IMR-90 (cell line): ENCODE measurements around the gene TMEM170A. TPM values are rescaled to one million over a fixed set of nuclear protein-coding genes. Genes with fewer than 3 reads are reported as not detected.

Experiments used
- ATAC-seq: fragments of 200-7000 bp; cut with Tn5 transposase; 2 replicates; pipeline ENCODE4 v1.9.1; 2020; ENCODE audit warnings: low read depth, mild to moderate bottlenecking, moderate library complexity
- BruUV-seq: library from RNA; stranded (reverse); fragments of 400-500 nt; replicated peaks from 2 replicates; lab custom pipeline; 2021; lab: Mats Ljungman, UMichigan
- CTCF ChIA-PET: fragments of 300-600 bp; formaldehyde crosslinking; extraction: SDS; loops from one replicate; lab custom pipeline; 2021; ENCODE audit warnings: antibody characterized with exemption; lab: Yijun Ruan, JAX
- POLR2A ChIA-PET: fragments of 300-600 bp; sonication (Branson Sonifier 250); formaldehyde crosslinking; loops from one replicate; lab custom pipeline; 2022; ENCODE audit warnings: antibody characterized with exemption; ENCODE audit not compliant: unreplicated experiment; lab: Charles Lee
- DNase-seq: peaks from one replicate; pipeline ENCODE4 v3.0.0; 2013
- H2AFZ ChIP-seq: replicated peaks from 2 replicates; pipeline ENCODE3; 2013; ENCODE audit warnings: low read length, mild to moderate bottlenecking; ENCODE audit not compliant: poor library complexity
- H2AK5ac ChIP-seq: 2 replicates; pipeline ENCODE4 v1.6.1; 2013; ENCODE audit warnings: low read depth, low read length, inconsistent platforms
- H2AK9ac ChIP-seq: replicated peaks from 2 replicates; pipeline ENCODE3; 2013; ENCODE audit warnings: mild to moderate bottlenecking, low read depth, low read length, moderate library complexity; ENCODE audit not compliant: poor library complexity
- H2BK120ac ChIP-seq: 2 replicates; pipeline ENCODE4 v1.6.1; 2013; ENCODE audit warnings: low read depth, low read length, inconsistent platforms
- H2BK15ac ChIP-seq: 3 replicates; pipeline ENCODE4 v1.6.1; 2013; ENCODE audit warnings: low read depth, low read length, inconsistent platforms
- H2BK20ac ChIP-seq: 2 replicates; pipeline ENCODE4 v1.6.1; 2013; ENCODE audit warnings: low read depth, mild to moderate bottlenecking, inconsistent platforms, low read length, moderate library complexity
- H2BK5ac ChIP-seq: 2 replicates; pipeline ENCODE4 v1.6.1; 2013; ENCODE audit warnings: mild to moderate bottlenecking, low read depth, low read length, inconsistent platforms; ENCODE audit not compliant: poor library complexity, severe bottlenecking
- H3K14ac ChIP-seq: replicated peaks from 2 replicates; pipeline ENCODE4 v1.6.1; 2013; ENCODE audit warnings: low read depth, low read length, inconsistent platforms
- H3K18ac ChIP-seq: 2 replicates; pipeline ENCODE4 v1.6.1; 2013; ENCODE audit warnings: low read depth, low read length, control low read depth
- H3K23ac ChIP-seq: 2 replicates; pipeline ENCODE4 v1.6.1; 2013; ENCODE audit warnings: low read depth, low read length, inconsistent platforms
- H3K27ac ChIP-seq: 2 replicates; pipeline ENCODE4 v1.5.1; 2013; ENCODE audit warnings: mild to moderate bottlenecking, control low read depth, low read length; ENCODE audit not compliant: insufficient read depth
- H3K27me3 ChIP-seq: 2 replicates; pipeline ENCODE4 v1.6.1; 2013; ENCODE audit warnings: low read length; ENCODE audit not compliant: control insufficient read depth, insufficient read depth
- H3K36me3 ChIP-seq: 2 replicates; pipeline ENCODE4 v1.6.1; 2013; ENCODE audit warnings: low read length, mixed read lengths; ENCODE audit not compliant: control insufficient read depth, insufficient read depth
- H3K4ac ChIP-seq: 2 replicates; pipeline ENCODE4 v1.6.1; 2013; ENCODE audit warnings: low read depth, low read length, inconsistent platforms
- H3K4me1 ChIP-seq: 2 replicates; pipeline ENCODE4 v1.6.1; 2013; ENCODE audit warnings: low read length, mixed read lengths; ENCODE audit not compliant: control insufficient read depth, insufficient read depth
- H3K4me2 ChIP-seq: 2 replicates; pipeline ENCODE4 v1.6.1; 2013; ENCODE audit warnings: low read depth, mild to moderate bottlenecking, control low read depth, low read length, moderate library complexity
- H3K4me3 ChIP-seq: 2 replicates; pipeline ENCODE4 v1.5.1; 2013; ENCODE audit warnings: low read depth, mild to moderate bottlenecking, control low read depth, low read length, moderate library complexity; ENCODE audit not compliant: insufficient read depth
- H3K56ac ChIP-seq: 2 replicates; pipeline ENCODE4 v1.6.1; 2013; ENCODE audit warnings: low read length, inconsistent platforms; ENCODE audit not compliant: insufficient read depth; ENCODE audit errors: extremely low read depth
- H3K79me1 ChIP-seq, 2 experiments: 2 replicates each; pipeline ENCODE4 v1.6.1; 2013; ENCODE audit warnings: low read length in 2 of 2, inconsistent platforms in 1 of 2, low read depth in 1 of 2
- H3K9ac ChIP-seq: 2 replicates; pipeline ENCODE4 v1.6.1; 2013; ENCODE audit warnings: low read depth, low read length, control low read depth
- H3K9me1 ChIP-seq: 2 replicates; pipeline ENCODE4 v1.6.1; 2013; ENCODE audit warnings: low read length, inconsistent platforms; ENCODE audit not compliant: insufficient read depth
- H3K9me3 ChIP-seq: 2 replicates; pipeline ENCODE4 v1.6.1; 2013; ENCODE audit warnings: low read length; ENCODE audit not compliant: control insufficient read depth, insufficient read depth
- H4K20me1 ChIP-seq: 2 replicates; pipeline ENCODE4 v1.6.1; 2013; ENCODE audit warnings: low read length, inconsistent platforms; ENCODE audit not compliant: insufficient read depth
- H4K5ac ChIP-seq: 2 replicates; pipeline ENCODE4 v1.6.1; 2013; ENCODE audit warnings: mild to moderate bottlenecking, low read depth, low read length, control low read depth
- H4K8ac ChIP-seq, 2 experiments: 2 replicates each; pipeline ENCODE4 v1.6.1; 2013; ENCODE audit warnings: low read depth in 2 of 2, low read length in 2 of 2, control low read depth in 1 of 2, inconsistent platforms in 1 of 2
- H4K91ac ChIP-seq: 2 replicates; pipeline ENCODE4 v1.6.1; 2013; ENCODE audit warnings: low read depth, low read length, inconsistent platforms; ENCODE audit not compliant: insufficient read depth
- CHD1 ChIP-seq: IDR thresholded peaks from 2 replicates; pipeline ENCODE4 v1.6.1; 2012; ENCODE audit warnings: low read depth, low read length, improper control_type of control experiment
- FOS ChIP-seq: fragments of 150-350 bp; IDR thresholded peaks from 2 replicates; pipeline ENCODE4 v1.6.1; 2016; ENCODE audit warnings: low read depth, low read length
- MAFK ChIP-seq: IDR thresholded peaks from 2 replicates; pipeline ENCODE4 v1.6.1; 2012; ENCODE audit warnings: low read depth, low read length, improper control_type of control experiment
- NFE2L2 ChIP-seq: fragments of 150-350 bp; IDR thresholded peaks from 2 replicates; pipeline ENCODE4 v1.6.1; 2016; ENCODE audit warnings: low read depth, mild to moderate bottlenecking, low read length
- POLR2A ChIP-seq: IDR thresholded peaks from 2 replicates; pipeline ENCODE4 v1.6.1; 2012; ENCODE audit warnings: mild to moderate bottlenecking, low read depth, low read length
- WGBS, 2 experiments: methylation state at CpG; one replicate each; pipeline versions ENCODE4 v1.1.5 to v1.1.7; 2013; ENCODE audit warnings: missing lambda C conversion rate in 2 of 2; ENCODE audit not compliant: insufficient read length in 1 of 2; ENCODE audit errors: extremely low coverage in 2 of 2; 5-methylcytosine and 5-hydroxymethylcytosine counted together
- dilution Hi-C: fragments of 300-500 bp; cut with HindIII; formaldehyde crosslinking; loops from one replicate; pipeline ENCODE4 v1.14.3; 2018; ENCODE audit warnings: low sequenced_read_pairs; ENCODE audit not compliant: unreplicated experiment
- in situ Hi-C: fragments of 300-500 bp; cut with MboI; formaldehyde crosslinking; loops from 3 replicates; pipeline ENCODE4 v1.14.3; 2019; ENCODE audit warnings: low sequenced_read_pairs, inconsistent platforms, mixed read lengths
- intact Hi-C: fragments of 100-400 bp; cut with micrococcal nuclease; formaldehyde crosslinking; loops from 2 replicates; pipeline ENCODE4 v1.10.0; 2022
- polyA plus RNA-seq, 3 experiments: library from polyadenylated mRNA; depleted of rRNA; stranded (reverse); fragments of >200 nt; gene quantifications; 2 replicates each; pipeline ENCODE4 v1.2.3, GENCODE V29; 2012; ENCODE audit warnings: low replicate concordance in 1 of 3
- total RNA-seq: library from RNA; depleted of rRNA; stranded (reverse); fragments of >200 nt; gene quantifications from 2 replicates; pipeline ENCODE4 v1.2.3, GENCODE V29; 2012
- TF ChIP-seq, protein P1 (sequence below): fragments of 150-350 bp; IDR thresholded peaks from 2 replicates; pipeline ENCODE4 v1.6.1; 2016; ENCODE audit warnings: low read depth, mild to moderate bottlenecking, low read length, moderate library complexity, borderline replicate concordance

The TMEM170A gene
- total and polyA plus RNA-seq, 2 of the 4 experiments (the other 2 are of a cell fraction) = 7.3 to 10.9 TPM

DNA sequence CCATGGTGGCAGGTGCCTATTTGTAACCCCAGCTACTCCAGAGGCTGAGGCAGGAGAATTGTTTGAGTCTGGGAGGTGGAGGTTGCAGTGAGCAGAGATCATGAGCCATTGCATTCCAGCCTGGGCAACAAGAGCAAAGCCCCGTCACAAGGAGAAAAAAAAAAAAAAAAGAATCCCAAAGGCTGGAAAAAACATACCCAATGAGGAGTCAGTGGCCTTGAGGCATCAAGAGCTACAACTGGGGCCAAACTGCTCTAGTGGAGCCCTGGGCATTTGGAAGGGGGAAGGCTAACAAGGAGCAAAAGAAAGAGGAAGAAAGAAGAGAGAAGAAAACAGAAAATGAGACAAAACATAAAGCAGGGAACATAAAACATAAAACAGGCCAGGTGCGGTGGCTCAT is 23.8 kb upstream of the TMEM170A start:
- no peak overlapping the region for H3K18ac ChIP-seq
- no peaks in the 10 kb centered on the region for H3K4me1 ChIP-seq
- dilution Hi-C loops = no loop called here
- H3K36me3 ChIP-seq = no peaks in the 10 kb centered on the region
- ChIA-PET POLR2A (no interaction called here), CTCF (no interaction called here)
- in situ Hi-C loops = no loop called here
- no peaks in the 10 kb centered on the region for H3K79me1 ChIP-seq
- H3K56ac ChIP-seq = no peak overlapping the region
- no peak overlapping the region for H2BK20ac ChIP-seq
- H3K27ac ChIP-seq = no peak overlapping the region
- no peak overlapping the region for H2AK9ac ChIP-seq
- peaks cover 6% of the 10 kb centered on the region; the same call in 1 of the 2 replicates for H3K27me3 ChIP-seq
- no peak overlapping the region for H3K23ac ChIP-seq
- H2BK15ac ChIP-seq = no peak overlapping the region
- H2BK5ac ChIP-seq = no peak overlapping the region
- no peak overlapping the region for H4K91ac ChIP-seq
- no peak overlapping the region for H3K4me2 ChIP-seq
- no peaks in the 10 kb centered on the region for H3K9me3 ChIP-seq
- no peaks in the 10 kb centered on the region for H3K9me1 ChIP-seq
- no peak overlapping the region for H3K9ac ChIP-seq
- no peak for DNase-seq
- no peak overlapping the region for H3K4ac ChIP-seq
- ATAC-seq = no peak
- TF ChIP-seq, protein P1, sequence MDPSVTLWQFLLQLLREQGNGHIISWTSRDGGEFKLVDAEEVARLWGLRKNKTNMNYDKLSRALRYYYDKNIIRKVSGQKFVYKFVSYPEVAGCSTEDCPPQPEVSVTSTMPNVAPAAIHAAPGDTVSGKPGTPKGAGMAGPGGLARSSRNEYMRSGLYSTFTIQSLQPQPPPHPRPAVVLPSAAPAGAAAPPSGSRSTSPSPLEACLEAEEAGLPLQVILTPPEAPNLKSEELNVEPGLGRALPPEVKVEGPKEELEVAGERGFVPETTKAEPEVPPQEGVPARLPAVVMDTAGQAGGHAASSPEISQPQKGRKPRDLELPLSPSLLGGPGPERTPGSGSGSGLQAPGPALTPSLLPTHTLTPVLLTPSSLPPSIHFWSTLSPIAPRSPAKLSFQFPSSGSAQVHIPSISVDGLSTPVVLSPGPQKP = no peak
- no peak for TF ChIP-seq NFE2L2
- TF ChIP-seq POLR2A = no peak
- no peak for TF ChIP-seq CHD1
- TF ChIP-seq FOS = no peak
- TF ChIP-seq MAFK = no peak
- intact Hi-C loops = no loop called here
- no peak overlapping the region for H2AFZ ChIP-seq
- no TSS peak for BruUV-seq
- H4K8ac ChIP-seq = no peak overlapping the region
- no peak overlapping the region for H3K4me3 ChIP-seq
- H4K5ac ChIP-seq = no peak overlapping the region
- H2BK120ac ChIP-seq = no peak overlapping the region
- no CpG with 5 or more reads among the region's 2 CpGs for WGBS, 2 experiments
- H3K14ac ChIP-seq = no peak overlapping the region
- H2AK5ac ChIP-seq = no peak overlapping the region
- H4K20me1 ChIP-seq = no peaks in the 10 kb centered on the region
